IMR-90 (cell line): Measurements from ENCODE around the gene VAV3. TPM values are rescaled to one million over a fixed set of nuclear protein-coding genes. Genes with fewer than 3 reads are reported as not detected.

ENCODE experiments used
- ATAC-seq: fragments of 200-7000 bp; cut with Tn5 transposase; 2 replicates; pipeline ENCODE4 v1.9.1; 2020; ENCODE audit warnings: low read depth, mild to moderate bottlenecking, moderate library complexity
- BruUV-seq: library from RNA; stranded (reverse); fragments of 400-500 nt; replicated peaks from 2 replicates; lab custom pipeline; 2021; lab: Mats Ljungman, UMichigan
- CTCF ChIA-PET: fragments of 300-600 bp; formaldehyde crosslinking; extraction: SDS; loops from one replicate; lab custom pipeline; 2021; ENCODE audit warnings: antibody characterized with exemption; lab: Yijun Ruan, JAX
- POLR2A ChIA-PET: fragments of 300-600 bp; sonication (Branson Sonifier 250); formaldehyde crosslinking; loops from one replicate; lab custom pipeline; 2022; ENCODE audit warnings: antibody characterized with exemption; ENCODE audit not compliant: unreplicated experiment; lab: Charles Lee
- DNase-seq: peaks from one replicate; pipeline ENCODE4 v3.0.0; 2013
- H2AFZ ChIP-seq: replicated peaks from 2 replicates; pipeline ENCODE3; 2013; ENCODE audit warnings: low read length, mild to moderate bottlenecking; ENCODE audit not compliant: poor library complexity
- H2AK5ac ChIP-seq: 2 replicates; pipeline ENCODE4 v1.6.1; 2013; ENCODE audit warnings: low read depth, low read length, inconsistent platforms
- H2AK9ac ChIP-seq: replicated peaks from 2 replicates; pipeline ENCODE3; 2013; ENCODE audit warnings: mild to moderate bottlenecking, low read depth, low read length, moderate library complexity; ENCODE audit not compliant: poor library complexity
- H2BK120ac ChIP-seq: 2 replicates; pipeline ENCODE4 v1.6.1; 2013; ENCODE audit warnings: low read depth, low read length, inconsistent platforms
- H2BK15ac ChIP-seq: 3 replicates; pipeline ENCODE4 v1.6.1; 2013; ENCODE audit warnings: low read depth, low read length, inconsistent platforms
- H2BK20ac ChIP-seq: 2 replicates; pipeline ENCODE4 v1.6.1; 2013; ENCODE audit warnings: low read depth, mild to moderate bottlenecking, inconsistent platforms, low read length, moderate library complexity
- H2BK5ac ChIP-seq: 2 replicates; pipeline ENCODE4 v1.6.1; 2013; ENCODE audit warnings: mild to moderate bottlenecking, low read depth, low read length, inconsistent platforms; ENCODE audit not compliant: poor library complexity, severe bottlenecking
- H3K14ac ChIP-seq: replicated peaks from 2 replicates; pipeline ENCODE4 v1.6.1; 2013; ENCODE audit warnings: low read depth, low read length, inconsistent platforms
- H3K18ac ChIP-seq: 2 replicates; pipeline ENCODE4 v1.6.1; 2013; ENCODE audit warnings: low read depth, low read length, control low read depth
- H3K23ac ChIP-seq: 2 replicates; pipeline ENCODE4 v1.6.1; 2013; ENCODE audit warnings: low read depth, low read length, inconsistent platforms
- H3K27ac ChIP-seq: 2 replicates; pipeline ENCODE4 v1.5.1; 2013; ENCODE audit warnings: mild to moderate bottlenecking, control low read depth, low read length; ENCODE audit not compliant: insufficient read depth
- H3K27me3 ChIP-seq: 2 replicates; pipeline ENCODE4 v1.6.1; 2013; ENCODE audit warnings: low read length; ENCODE audit not compliant: control insufficient read depth, insufficient read depth
- H3K36me3 ChIP-seq: 2 replicates; pipeline ENCODE4 v1.6.1; 2013; ENCODE audit warnings: low read length, mixed read lengths; ENCODE audit not compliant: control insufficient read depth, insufficient read depth
- H3K4ac ChIP-seq: 2 replicates; pipeline ENCODE4 v1.6.1; 2013; ENCODE audit warnings: low read depth, low read length, inconsistent platforms
- H3K4me1 ChIP-seq: 2 replicates; pipeline ENCODE4 v1.6.1; 2013; ENCODE audit warnings: low read length, mixed read lengths; ENCODE audit not compliant: control insufficient read depth, insufficient read depth
- H3K4me2 ChIP-seq: 2 replicates; pipeline ENCODE4 v1.6.1; 2013; ENCODE audit warnings: low read depth, mild to moderate bottlenecking, control low read depth, low read length, moderate library complexity
- H3K4me3 ChIP-seq: 2 replicates; pipeline ENCODE4 v1.5.1; 2013; ENCODE audit warnings: low read depth, mild to moderate bottlenecking, control low read depth, low read length, moderate library complexity; ENCODE audit not compliant: insufficient read depth
- H3K56ac ChIP-seq: 2 replicates; pipeline ENCODE4 v1.6.1; 2013; ENCODE audit warnings: low read length, inconsistent platforms; ENCODE audit not compliant: insufficient read depth; ENCODE audit errors: extremely low read depth
- H3K79me1 ChIP-seq, 2 experiments: 2 replicates each; pipeline ENCODE4 v1.6.1; 2013; ENCODE audit warnings: low read length in 2 of 2, inconsistent platforms in 1 of 2, low read depth in 1 of 2
- H3K9ac ChIP-seq: 2 replicates; pipeline ENCODE4 v1.6.1; 2013; ENCODE audit warnings: low read depth, low read length, control low read depth
- H3K9me1 ChIP-seq: 2 replicates; pipeline ENCODE4 v1.6.1; 2013; ENCODE audit warnings: low read length, inconsistent platforms; ENCODE audit not compliant: insufficient read depth
- H3K9me3 ChIP-seq: 2 replicates; pipeline ENCODE4 v1.6.1; 2013; ENCODE audit warnings: low read length; ENCODE audit not compliant: control insufficient read depth, insufficient read depth
- H4K20me1 ChIP-seq: 2 replicates; pipeline ENCODE4 v1.6.1; 2013; ENCODE audit warnings: low read length, inconsistent platforms; ENCODE audit not compliant: insufficient read depth
- H4K5ac ChIP-seq: 2 replicates; pipeline ENCODE4 v1.6.1; 2013; ENCODE audit warnings: mild to moderate bottlenecking, low read depth, low read length, control low read depth
- H4K8ac ChIP-seq, 2 experiments: 2 replicates each; pipeline ENCODE4 v1.6.1; 2013; ENCODE audit warnings: low read depth in 2 of 2, low read length in 2 of 2, control low read depth in 1 of 2, inconsistent platforms in 1 of 2
- H4K91ac ChIP-seq: 2 replicates; pipeline ENCODE4 v1.6.1; 2013; ENCODE audit warnings: low read depth, low read length, inconsistent platforms; ENCODE audit not compliant: insufficient read depth
- CTCF ChIP-seq: conservative IDR thresholded peaks from 2 replicates; pipeline ENCODE4 v1.5.1; 2012; ENCODE audit warnings: mild to moderate bottlenecking, low read depth, low read length, improper control_type of control experiment
- MAFK ChIP-seq: IDR thresholded peaks from 2 replicates; pipeline ENCODE4 v1.6.1; 2012; ENCODE audit warnings: low read depth, low read length, improper control_type of control experiment
- MXI1 ChIP-seq: IDR thresholded peaks from 2 replicates; pipeline ENCODE4 v1.6.1; 2012; ENCODE audit warnings: low read depth, mild to moderate bottlenecking, low read length, moderate library complexity, borderline replicate concordance
- RAD21 ChIP-seq: IDR thresholded peaks from 2 replicates; pipeline ENCODE4 v1.6.1; 2012; ENCODE audit warnings: low read length, improper control_type of control experiment
- SMC3 ChIP-seq: fragments of 150-350 bp; IDR thresholded peaks from 2 replicates; pipeline ENCODE4 v1.6.1; 2016; ENCODE audit warnings: low read depth, mild to moderate bottlenecking, antibody characterized with exemption, low read length, moderate library complexity
- USF2 ChIP-seq: fragments of 150-350 bp; IDR thresholded peaks from 2 replicates; pipeline ENCODE4 v1.6.1; 2017; ENCODE audit warnings: mild to moderate bottlenecking, antibody characterized with exemption, low read length, low read depth
- WGBS, 2 experiments: methylation state at CpG; one replicate each; pipeline versions ENCODE4 v1.1.5 to v1.1.7; 2013; ENCODE audit warnings: missing lambda C conversion rate in 2 of 2; ENCODE audit not compliant: insufficient read length in 1 of 2; ENCODE audit errors: extremely low coverage in 2 of 2; 5-methylcytosine and 5-hydroxymethylcytosine counted together
- dilution Hi-C: fragments of 300-500 bp; cut with HindIII; formaldehyde crosslinking; loops from one replicate; pipeline ENCODE4 v1.14.3; 2018; ENCODE audit warnings: low sequenced_read_pairs; ENCODE audit not compliant: unreplicated experiment
- in situ Hi-C: fragments of 300-500 bp; cut with MboI; formaldehyde crosslinking; loops from 3 replicates; pipeline ENCODE4 v1.14.3; 2019; ENCODE audit warnings: low sequenced_read_pairs, inconsistent platforms, mixed read lengths
- intact Hi-C: fragments of 100-400 bp; cut with micrococcal nuclease; formaldehyde crosslinking; loops from 2 replicates; pipeline ENCODE4 v1.10.0; 2022
- polyA plus RNA-seq, 3 experiments: library from polyadenylated mRNA; depleted of rRNA; stranded (reverse); fragments of >200 nt; gene quantifications; 2 replicates each; pipeline ENCODE4 v1.2.3, GENCODE V29; 2012; ENCODE audit warnings: low replicate concordance in 1 of 3
- total RNA-seq: library from RNA; depleted of rRNA; stranded (reverse); fragments of >200 nt; gene quantifications from 2 replicates; pipeline ENCODE4 v1.2.3, GENCODE V29; 2012

Gene VAV3
- total and polyA plus RNA-seq, 2 of the 4 experiments (the other 2 are of a cell fraction), result 0.12 to 0.18 TPM

- H4K5ac ChIP-seq, result no peak overlapping the region
- H4K20me1 ChIP-seq, result no peaks in the 10 kb centered on the region
- H3K36me3 ChIP-seq, result no peaks in the 10 kb centered on the region
- H2BK15ac ChIP-seq, result no peak overlapping the region
- no peak overlapping the region for H3K4me2 ChIP-seq
- ATAC-seq, result no peak
- DNase-seq, result no peak
- H4K8ac ChIP-seq, result no peak overlapping the region
- in situ Hi-C loops, result no loop called here
- H3K9me1 ChIP-seq, result no peaks in the 10 kb centered on the region
- TF ChIP-seq CTCF (no peak), MXI1 (no peak), SMC3 (no peak), MAFK (no peak), USF2 (no peak), RAD21 (no peak)
- intact Hi-C loops, result no loop called here
- BruUV-seq, result no TSS peak
- no peaks in the 10 kb centered on the region for H3K27me3 ChIP-seq
- H2AFZ ChIP-seq, result no peak overlapping the region
- no peak overlapping the region for H3K56ac ChIP-seq
- no peak overlapping the region for H3K4me3 ChIP-seq
- H2BK20ac ChIP-seq, result no peak overlapping the region
- dilution Hi-C loops, result no loop called here
- H3K23ac ChIP-seq, result no peak overlapping the region
- H3K27ac ChIP-seq, result no peak overlapping the region
- CTCF ChIA-PET, result no interaction called here
- no peak overlapping the region for H2BK120ac ChIP-seq
- POLR2A ChIA-PET, result no interaction called here
- H2BK5ac ChIP-seq, result no peak overlapping the region
- H3K4ac ChIP-seq, result no peak overlapping the region
- no peaks in the 10 kb centered on the region for H3K79me1 ChIP-seq
- no peak overlapping the region for H3K18ac ChIP-seq
- no peak overlapping the region for H3K9ac ChIP-seq
- no peak overlapping the region for H4K91ac ChIP-seq
- H3K9me3 ChIP-seq, result no peaks in the 10 kb centered on the region
- no peak overlapping the region for H3K14ac ChIP-seq
- 77% methylated on average over 2 of the region's 4 CpGs; no CpG with 5 or more reads in 1 of the 2 experiments for WGBS, 2 experiments
- H2AK9ac ChIP-seq, result no peak overlapping the region
- H3K4me1 ChIP-seq, result no peaks in the 10 kb centered on the region
- no peak overlapping the region for H2AK5ac ChIP-seq
Measured at GRCh38 chr1:107546576-107546975, 418.4 kb downstream of the VAV3 start.
